Measurements from ENCODE around the gene PI4KB.

DNA sequence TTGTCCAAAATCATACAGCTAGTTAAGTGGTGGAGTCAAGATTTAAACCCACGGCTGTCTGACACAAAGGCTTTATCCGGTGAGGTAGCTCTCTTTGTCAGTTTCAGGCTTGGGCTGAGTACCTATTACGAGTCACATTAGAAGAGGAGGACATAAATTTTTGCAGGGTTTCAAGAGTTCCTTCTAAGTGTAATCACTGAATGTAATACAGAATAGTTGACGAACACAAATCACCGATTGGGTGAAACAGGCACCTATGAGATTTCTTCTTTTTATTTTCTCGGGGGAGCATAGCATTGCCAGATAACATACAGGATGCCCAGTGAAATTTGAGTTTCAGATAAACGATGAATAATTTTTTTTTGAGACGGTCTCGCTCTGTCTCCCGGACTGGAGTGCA lies 71.8 kb downstream of the PI4KB start:
- TF ChIP-seq, protein P1, sequence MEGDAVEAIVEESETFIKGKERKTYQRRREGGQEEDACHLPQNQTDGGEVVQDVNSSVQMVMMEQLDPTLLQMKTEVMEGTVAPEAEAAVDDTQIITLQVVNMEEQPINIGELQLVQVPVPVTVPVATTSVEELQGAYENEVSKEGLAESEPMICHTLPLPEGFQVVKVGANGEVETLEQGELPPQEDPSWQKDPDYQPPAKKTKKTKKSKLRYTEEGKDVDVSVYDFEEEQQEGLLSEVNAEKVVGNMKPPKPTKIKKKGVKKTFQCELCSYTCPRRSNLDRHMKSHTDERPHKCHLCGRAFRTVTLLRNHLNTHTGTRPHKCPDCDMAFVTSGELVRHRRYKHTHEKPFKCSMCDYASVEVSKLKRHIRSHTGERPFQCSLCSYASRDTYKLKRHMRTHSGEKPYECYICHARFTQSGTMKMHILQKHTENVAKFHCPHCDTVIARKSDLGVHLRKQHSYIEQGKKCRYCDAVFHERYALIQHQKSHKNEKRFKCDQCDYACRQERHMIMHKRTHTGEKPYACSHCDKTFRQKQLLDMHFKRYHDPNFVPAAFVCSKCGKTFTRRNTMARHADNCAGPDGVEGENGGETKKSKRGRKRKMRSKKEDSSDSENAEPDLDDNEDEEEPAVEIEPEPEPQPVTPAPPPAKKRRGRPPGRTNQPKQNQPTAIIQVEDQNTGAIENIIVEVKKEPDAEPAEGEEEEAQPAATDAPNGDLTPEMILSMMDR (IDR thresholded peaks at IDR 0.05), result no peak
- TF ChIP-seq SIN3A (IDR thresholded peaks at IDR 0.05; ENCODE audit: borderline replicate concordance, insufficient read depth, low read depth, low read length) (no peak), POLR2AphosphoS5 (IDR thresholded peaks at IDR 0.05; ENCODE audit: low read depth, low read length) (no peak), TCF7L2 (IDR thresholded peaks at IDR 0.05; ENCODE audit: low read depth, low read length) (no peak)
- TF ChIP-seq, protein P2, sequence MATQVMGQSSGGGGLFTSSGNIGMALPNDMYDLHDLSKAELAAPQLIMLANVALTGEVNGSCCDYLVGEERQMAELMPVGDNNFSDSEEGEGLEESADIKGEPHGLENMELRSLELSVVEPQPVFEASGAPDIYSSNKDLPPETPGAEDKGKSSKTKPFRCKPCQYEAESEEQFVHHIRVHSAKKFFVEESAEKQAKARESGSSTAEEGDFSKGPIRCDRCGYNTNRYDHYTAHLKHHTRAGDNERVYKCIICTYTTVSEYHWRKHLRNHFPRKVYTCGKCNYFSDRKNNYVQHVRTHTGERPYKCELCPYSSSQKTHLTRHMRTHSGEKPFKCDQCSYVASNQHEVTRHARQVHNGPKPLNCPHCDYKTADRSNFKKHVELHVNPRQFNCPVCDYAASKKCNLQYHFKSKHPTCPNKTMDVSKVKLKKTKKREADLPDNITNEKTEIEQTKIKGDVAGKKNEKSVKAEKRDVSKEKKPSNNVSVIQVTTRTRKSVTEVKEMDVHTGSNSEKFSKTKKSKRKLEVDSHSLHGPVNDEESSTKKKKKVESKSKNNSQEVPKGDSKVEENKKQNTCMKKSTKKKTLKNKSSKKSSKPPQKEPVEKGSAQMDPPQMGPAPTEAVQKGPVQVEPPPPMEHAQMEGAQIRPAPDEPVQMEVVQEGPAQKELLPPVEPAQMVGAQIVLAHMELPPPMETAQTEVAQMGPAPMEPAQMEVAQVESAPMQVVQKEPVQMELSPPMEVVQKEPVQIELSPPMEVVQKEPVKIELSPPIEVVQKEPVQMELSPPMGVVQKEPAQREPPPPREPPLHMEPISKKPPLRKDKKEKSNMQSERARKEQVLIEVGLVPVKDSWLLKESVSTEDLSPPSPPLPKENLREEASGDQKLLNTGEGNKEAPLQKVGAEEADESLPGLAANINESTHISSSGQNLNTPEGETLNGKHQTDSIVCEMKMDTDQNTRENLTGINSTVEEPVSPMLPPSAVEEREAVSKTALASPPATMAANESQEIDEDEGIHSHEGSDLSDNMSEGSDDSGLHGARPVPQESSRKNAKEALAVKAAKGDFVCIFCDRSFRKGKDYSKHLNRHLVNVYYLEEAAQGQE (IDR thresholded peaks at IDR 0.05; ENCODE audit: insufficient read depth in 1 of 2, low read depth in 2 of 2, low read length in 1 of 2), result no peak
